GM03348 (cell line): ENCODE data around the gene SOX5.
"Not testable (repeated sequence)": the region's sequence is repeated elsewhere in the genome, so short reads cannot be mapped to it uniquely, and the experiment has no call there.

Experiments
- DNase-seq: peaks from one replicate; pipeline ENCODE4 v3.0.0; 2012; ENCODE audit warnings: low spot score

The SOX5 gene

GRCh38 chr12:23540572-23540971, 408.9 kb downstream of the SOX5 start:
- DNase-seq, result no peak

- DNase-seq, result no peak
Measured at GRCh38 chr12:23536293-23536692, 413.2 kb downstream of the SOX5 start.

GRCh38 chr12:23535441-23535840, 414.0 kb downstream of the SOX5 start:
- no peak for DNase-seq

GRCh38 chr12:23534196-23534595, 415.3 kb downstream of the SOX5 start:
- no peak for DNase-seq

- DNase-seq, result no peak
Measured at GRCh38 chr12:23533699-23534098, 415.8 kb downstream of the SOX5 start.

GRCh38 chr12:23533265-23533664, 416.2 kb downstream of the SOX5 start:
- no peak for DNase-seq

- no peak for DNase-seq
Measured at GRCh38 chr12:23528316-23528715, 421.2 kb downstream of the SOX5 start.

- DNase-seq, result no peak
Measured at GRCh38 chr12:23525450-23526072, 423.9 kb downstream of the SOX5 start.

GRCh38 chr12:23523339-23523738, 426.1 kb downstream of the SOX5 start:
- no peak for DNase-seq

GRCh38 chr12:23519444-23519843, 430.0 kb downstream of the SOX5 start:
- not testable (repeated sequence) for DNase-seq

- DNase-seq, result not testable (repeated sequence)
Measured at GRCh38 chr12:23515785-23516184, 433.7 kb downstream of the SOX5 start.

GRCh38 chr12:23510484-23510883, 439.0 kb downstream of the SOX5 start:
- DNase-seq, result no peak

GRCh38 chr12:23509832-23510231, 439.6 kb downstream of the SOX5 start:
- not testable (repeated sequence) for DNase-seq

- DNase-seq, result not testable (repeated sequence)
Measured at GRCh38 chr12:23507785-23508184, 441.7 kb downstream of the SOX5 start.

- not testable (repeated sequence) for DNase-seq
Measured at GRCh38 chr12:23505736-23506135, 443.7 kb downstream of the SOX5 start.

- DNase-seq, result no peak
Measured at GRCh38 chr12:23504641-23505399, 444.6 kb downstream of the SOX5 start.

GRCh38 chr12:23504043-23504442, 445.4 kb downstream of the SOX5 start:
- DNase-seq, result no peak

GRCh38 chr12:23503544-23503943, 445.9 kb downstream of the SOX5 start:
- DNase-seq, result no peak

- no peak for DNase-seq
Measured at GRCh38 chr12:23502259-23502658, 447.2 kb downstream of the SOX5 start.

GRCh38 chr12:23495472-23495871, 454.0 kb downstream of the SOX5 start:
- no peak for DNase-seq

- DNase-seq, result no peak
Measured at GRCh38 chr12:23493672-23494071, 455.8 kb downstream of the SOX5 start.

GRCh38 chr12:23491029-23491428, 458.4 kb downstream of the SOX5 start:
- DNase-seq, result not testable (repeated sequence)

GRCh38 chr12:23488130-23488529, 461.3 kb downstream of the SOX5 start:
- DNase-seq, result no peak

- DNase-seq, result no peak
Measured at GRCh38 chr12:23484238-23484637, 465.2 kb downstream of the SOX5 start.
